ENCODE measurements around the gene FILIP1. TPM values are rescaled to one million over a fixed set of nuclear protein-coding genes. Genes with fewer than 3 reads are reported as not detected.

The FILIP1 gene
- polyA plus RNA-seq, 2 of the 4 experiments (the other 2 are of a cell fraction): 2.3 to 15.6 TPM

- no peak for TF ChIP-seq MAFK (IDR thresholded peaks at IDR 0.05; ENCODE audit: partially characterized antibody)
- no peak for TF ChIP-seq POLR2A (IDR thresholded peaks at IDR 0.05; ENCODE audit: low read length)
Measured at GRCh38 chr6:75393806-75394205, 99.8 kb downstream of the FILIP1 start (continued).

GRCh38 chr6:75391276-75391675 is 102.3 kb downstream of the FILIP1 start:
- Histone ChIP-seq H3K4me2 (no peak overlapping the region), H3K27ac (no peak overlapping the region), H3K4me1 (0 out of 3 replicates have a peak, but pooled peaks cover 3% of the 10 kb centered on the region), H3K9me3 (no peaks in the 10 kb centered on the region), H3K4me3 (no peak overlapping the region)
- CTCF ChIA-PET: interaction anchor here (0.6 kb wide), 1 partner anchor 12 kb away, joined by 3 read pairs; no protein-coding TSS in a partner anchor
- no peak for DNase-seq (ENCODE audit: low read depth in 1 of 2, low spot score in 1 of 2)
- WGBS (ENCODE audit: missing lambda C conversion rate): 75% methylated on average over 1 of the region's 1 CpG
- TF ChIP-seq ATOH8 (CRISPR knock-in tag; IDR thresholded peaks at IDR 0.05; ENCODE audit: low read depth): no peak
- TF ChIP-seq RFX5 (IDR thresholded peaks at IDR 0.05): no peak
- no peak for TF ChIP-seq HOXA7 (CRISPR knock-in tag; IDR thresholded peaks at IDR 0.05)
- no peak for TF ChIP-seq FOSL2 (IDR thresholded peaks at IDR 0.05)
- no peak for TF ChIP-seq FOSL2 (CRISPR knock-in tag; IDR thresholded peaks at IDR 0.05)
- TF ChIP-seq JUNB (IDR thresholded peaks at IDR 0.05): no peak
- no peak for TF ChIP-seq RAD21 (conservative IDR thresholded peaks at IDR 0.05 in 1 of 2, IDR thresholded peaks at IDR 0.05 in 1 of 2)
- no peak for TF ChIP-seq REST (IDR thresholded peaks at IDR 0.05)
- no peak for TF ChIP-seq NR3C1 (IDR thresholded peaks at IDR 0.05)
- no peak for TF ChIP-seq MAFK (IDR thresholded peaks at IDR 0.05; ENCODE audit: partially characterized antibody)
- no peak for TF ChIP-seq CTCF (IDR thresholded peaks at IDR 0.05)
- no peak for TF ChIP-seq EP300 (IDR thresholded peaks at IDR 0.05)
- TF ChIP-seq HOXB13 (CRISPR knock-in tag; IDR thresholded peaks at IDR 0.05; ENCODE audit: low read depth): no peak
- TF ChIP-seq CBX8 (IDR thresholded peaks at IDR 0.05): no peak
- POLR2A ChIA-PET: no interaction called here
- ATAC-seq: no peak
- FAIRE-seq: no peak

- whole genome bisulfite sequencing (ENCODE audit: missing lambda C conversion rate): 77% methylated on average over 8 of the region's 8 CpGs
- FAIRE-seq (no peak), DNase-seq (ENCODE audit: low read depth in 1 of 2, low spot score in 1 of 2) (no peak), ATAC-seq (no peak)
- ChIA-PET POLR2A (interaction anchor here (0.7 kb wide), 1 partner anchor 105 kb away, joined by 5 read pairs; no protein-coding TSS in a partner anchor), CTCF (interaction anchor here (0.7 to 1.3 kb wide), 2 partner anchors 10 to 119 kb away, joined by 3 to 4 read pairs; no protein-coding TSS in a partner anchor)
- Histone ChIP-seq H3K9me3 (no peaks in the 10 kb centered on the region), H3K4me3 (no peak overlapping the region), H3K4me2 (no peak overlapping the region), H3K4me1 (peaks cover 21% of the 10 kb centered on the region), H3K27ac (no peak overlapping the region)
- TF ChIP-seq CTCF (IDR thresholded peaks at IDR 0.05): no peak
- no peak for TF ChIP-seq CEBPB (IDR thresholded peaks at IDR 0.05)
- no peak for TF ChIP-seq NR3C1 (IDR thresholded peaks at IDR 0.05)
- no peak for TF ChIP-seq RNF2 (IDR thresholded peaks at IDR 0.05; ENCODE audit: borderline replicate concordance, low read depth)
- TF ChIP-seq NFE2L2 (conservative IDR thresholded peaks at IDR 0.05; ENCODE audit: low read length): no peak
- no peak for TF ChIP-seq NPAS2 (CRISPR knock-in tag; IDR thresholded peaks at IDR 0.05; ENCODE audit: borderline replicate concordance)
- no peak for TF ChIP-seq HDAC2 (IDR thresholded peaks at IDR 0.05)
- TF ChIP-seq E2F6 (IDR thresholded peaks at IDR 0.05; ENCODE audit: borderline replicate concordance, low read depth): no peak
- no peak for TF ChIP-seq MAZ (IDR thresholded peaks at IDR 0.05; ENCODE audit: borderline replicate concordance, low read depth, low read length)
- no peak for TF ChIP-seq JUN (IDR thresholded peaks at IDR 0.05)
- TF ChIP-seq POLR2AphosphoS2 (conservative IDR thresholded peaks at IDR 0.05; ENCODE audit: low read length): no peak
- TF ChIP-seq EP300 (IDR thresholded peaks at IDR 0.05): no peak
- TF ChIP-seq EHMT2 (IDR thresholded peaks at IDR 0.05; ENCODE audit: low read depth): no peak
- no peak for TF ChIP-seq HOXB13 (CRISPR knock-in tag; IDR thresholded peaks at IDR 0.05; ENCODE audit: low read depth)
- no peak for TF ChIP-seq TFCP2L1 (CRISPR knock-in tag; IDR thresholded peaks at IDR 0.05)
Measured at GRCh38 chr6:75386050-75386770, 107.4 kb downstream of the FILIP1 start.

Measured in A549 (cell line).